Measurements from ENCODE around the gene RALB.

- TF ChIP-seq CHD2 (IDR thresholded peaks at IDR 0.05; ENCODE audit: low read length, partially characterized antibody), result no peak
- no peak for TF ChIP-seq NR3C1 (IDR thresholded peaks at IDR 0.05)
- no peak for TF ChIP-seq ELK1 (IDR thresholded peaks at IDR 0.05; ENCODE audit: low read depth, low read length)
Measured at GRCh38 chr2:120322329-120322728, 69.7 kb downstream of the RALB start.

All from A549 (cell line).